22Rv1 (cell line): ENCODE results near the gene COBLL1.

Experiments used
- ZFX ChIP-seq: fragments of 450-650 bp; IDR thresholded peaks from 2 replicates; pipeline ENCODE4 v1.6.1; 2017; ENCODE audit warnings: antibody characterized with exemption, borderline replicate concordance
- TF ChIP-seq, protein P1 (sequence below): fragments of 450-650 bp; IDR thresholded peaks from 2 replicates; pipeline ENCODE4 v1.5.1; 2017; ENCODE audit warnings: mild to moderate bottlenecking

DNA sequence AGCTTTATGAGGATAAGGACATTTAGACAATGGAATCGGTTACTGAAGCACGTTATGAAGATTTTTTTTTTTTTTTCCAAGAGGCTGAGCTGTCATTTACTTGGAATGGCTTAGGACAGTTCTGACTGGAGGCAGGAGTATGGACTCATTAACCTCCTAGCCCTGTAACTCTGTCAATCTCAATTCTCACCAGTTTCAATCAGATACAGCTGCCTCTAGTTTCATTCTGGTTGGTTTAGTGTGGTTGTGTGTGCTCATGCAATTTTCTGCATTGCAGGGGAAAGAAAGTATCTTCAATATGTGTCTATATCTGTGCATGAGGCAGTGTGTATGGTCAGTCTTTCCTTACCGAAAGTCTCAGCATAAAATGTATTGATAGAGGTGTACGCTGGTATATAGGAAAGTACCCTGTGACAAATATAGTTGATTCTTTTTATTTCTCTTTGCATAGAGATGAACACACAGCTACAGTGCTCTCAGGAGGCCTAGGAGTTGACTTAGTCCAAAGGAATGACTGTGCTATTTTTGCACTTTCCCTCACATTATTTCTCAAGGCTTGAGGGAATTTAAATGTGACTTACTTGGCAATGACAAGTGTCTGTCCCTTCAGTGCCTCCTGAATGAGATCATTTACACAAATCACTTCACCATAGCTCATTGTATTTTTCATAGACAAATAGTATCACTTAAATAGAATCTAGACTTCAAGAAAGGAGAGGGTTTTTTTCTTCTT lies 169.8 kb downstream of the COBLL1 start:
- TF ChIP-seq, protein P1, sequence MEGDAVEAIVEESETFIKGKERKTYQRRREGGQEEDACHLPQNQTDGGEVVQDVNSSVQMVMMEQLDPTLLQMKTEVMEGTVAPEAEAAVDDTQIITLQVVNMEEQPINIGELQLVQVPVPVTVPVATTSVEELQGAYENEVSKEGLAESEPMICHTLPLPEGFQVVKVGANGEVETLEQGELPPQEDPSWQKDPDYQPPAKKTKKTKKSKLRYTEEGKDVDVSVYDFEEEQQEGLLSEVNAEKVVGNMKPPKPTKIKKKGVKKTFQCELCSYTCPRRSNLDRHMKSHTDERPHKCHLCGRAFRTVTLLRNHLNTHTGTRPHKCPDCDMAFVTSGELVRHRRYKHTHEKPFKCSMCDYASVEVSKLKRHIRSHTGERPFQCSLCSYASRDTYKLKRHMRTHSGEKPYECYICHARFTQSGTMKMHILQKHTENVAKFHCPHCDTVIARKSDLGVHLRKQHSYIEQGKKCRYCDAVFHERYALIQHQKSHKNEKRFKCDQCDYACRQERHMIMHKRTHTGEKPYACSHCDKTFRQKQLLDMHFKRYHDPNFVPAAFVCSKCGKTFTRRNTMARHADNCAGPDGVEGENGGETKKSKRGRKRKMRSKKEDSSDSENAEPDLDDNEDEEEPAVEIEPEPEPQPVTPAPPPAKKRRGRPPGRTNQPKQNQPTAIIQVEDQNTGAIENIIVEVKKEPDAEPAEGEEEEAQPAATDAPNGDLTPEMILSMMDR, result no peak
- TF ChIP-seq ZFX, result no peak
